M059J (cell line): ENCODE results near the gene HERC3. TPM values are rescaled to one million over a fixed set of nuclear protein-coding genes. Genes with fewer than 3 reads are reported as not detected.
"Not testable (repeated sequence)": the region's sequence is repeated elsewhere in the genome, so short reads cannot be mapped to it uniquely, and the experiment has no call there.

Experiments
- DNase-seq: peaks from one replicate; pipeline ENCODE4 v3.0.0-alpha.2; 2012; ENCODE audit warnings: low read depth
- total RNA-seq: library from RNA; depleted of rRNA; stranded (reverse); fragments of >200 nt; shearing (Covaris generic); gene quantifications from 2 replicates; pipeline ENCODE4 v1.2.3, GENCODE V29; 2014

Gene HERC3
- total RNA-seq, 1 experiment from 2014 or later, result 8.6 TPM

- peak; percentile 21 for DNase-seq
Observed at GRCh38 chr4:88609387-88609786, 17.1 kb downstream of the HERC3 start.

GRCh38 chr4:88609794-88610193 is 17.5 kb downstream of the HERC3 start:
- DNase-seq, result not testable (repeated sequence)

GRCh38 chr4:88610771-88611170 is 18.5 kb downstream of the HERC3 start:
- no peak for DNase-seq

GRCh38 chr4:88613417-88613875 is 21.2 kb downstream of the HERC3 start:
- no peak for DNase-seq

GRCh38 chr4:88614058-88614457 is 21.8 kb downstream of the HERC3 start:
- DNase-seq, result no peak

GRCh38 chr4:88616275-88617150 is 24.2 kb downstream of the HERC3 start:
- peak; percentile 88 for DNase-seq

- no peak for DNase-seq
Observed at GRCh38 chr4:88618782-88619485, 26.7 kb downstream of the HERC3 start.

GRCh38 chr4:88619971-88620370 is 27.7 kb downstream of the HERC3 start:
- DNase-seq, result no peak

- no peak for DNase-seq
Observed at GRCh38 chr4:88621763-88622327, 29.6 kb downstream of the HERC3 start.

GRCh38 chr4:88623097-88623496 is 30.8 kb downstream of the HERC3 start:
- DNase-seq, result peak; percentile 86

GRCh38 chr4:88628746-88629145 is 36.5 kb downstream of the HERC3 start:
- peak; percentile 83 for DNase-seq

- DNase-seq, result no peak
Observed at GRCh38 chr4:88629826-88630225, 37.5 kb downstream of the HERC3 start.

- peak; percentile 57 for DNase-seq
Observed at GRCh38 chr4:88630756-88631155, 38.5 kb downstream of the HERC3 start.

GRCh38 chr4:88643932-88644331 is 51.7 kb downstream of the HERC3 start:
- no peak for DNase-seq

GRCh38 chr4:88645994-88646393 is 53.7 kb downstream of the HERC3 start:
- DNase-seq, result no peak

GRCh38 chr4:88646528-88647280 is 54.4 kb downstream of the HERC3 start:
- DNase-seq, result no peak

- DNase-seq, result no peak
Observed at GRCh38 chr4:88649716-88650115, 57.4 kb downstream of the HERC3 start.

GRCh38 chr4:88653371-88653946 is 61.2 kb downstream of the HERC3 start:
- DNase-seq, result no peak

GRCh38 chr4:88655226-88655625 is 62.9 kb downstream of the HERC3 start:
- no peak for DNase-seq

GRCh38 chr4:88659055-88659889 is 67.0 kb downstream of the HERC3 start:
- peak; percentile 76 for DNase-seq

- no peak for DNase-seq
Observed at GRCh38 chr4:88659890-88660208, 67.6 kb downstream of the HERC3 start.
